GM19455 (cell line): ENCODE results near the gene RERE.
"Not testable (repeated sequence)": the region's sequence is repeated elsewhere in the genome, so short reads cannot be mapped to it uniquely, and the experiment has no call there.

Experiments used
- ATAC-seq: cut with Tn5 transposase; IDR thresholded peaks from one replicate; pipeline ENCODE4 v1.9.1; 2021; ENCODE audit not compliant: unreplicated experiment

Gene RERE

DNA sequence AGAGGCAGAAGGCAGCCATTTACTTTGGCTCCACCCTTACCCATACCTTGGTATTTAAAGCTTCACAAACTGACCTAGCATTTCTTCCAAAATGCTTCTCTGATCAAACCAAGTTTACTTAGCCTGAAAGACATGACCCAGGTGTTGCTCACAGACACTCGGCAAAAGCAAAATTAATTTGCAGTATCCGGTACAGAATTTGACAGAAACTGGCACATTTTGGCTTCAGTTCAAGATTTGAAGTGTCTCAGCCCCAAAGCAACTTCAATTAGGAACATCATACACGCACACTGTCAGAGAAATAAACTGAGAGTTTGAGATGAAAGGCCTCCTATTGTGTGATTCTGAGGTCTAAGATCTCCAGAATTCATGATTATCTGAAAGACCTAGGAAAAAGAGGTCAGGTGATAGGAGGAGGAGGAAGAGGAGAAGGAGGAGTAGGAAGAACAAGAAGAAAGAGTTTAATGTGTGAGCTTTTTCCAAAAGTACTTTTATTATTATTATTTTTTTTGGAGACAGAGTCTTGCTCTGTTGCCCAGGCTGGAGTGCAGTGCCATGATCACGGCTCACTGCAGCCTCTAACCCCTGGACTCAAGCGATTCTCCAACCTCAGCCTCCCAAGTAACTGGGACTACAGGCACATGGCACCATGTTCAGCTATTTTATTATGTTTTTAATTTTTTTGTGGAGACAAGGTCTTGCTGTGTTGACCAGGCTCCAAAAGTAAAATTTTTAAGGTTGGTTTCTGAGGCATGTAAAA lies 355.9 kb downstream of the RERE start:
- ATAC-seq: no peak

DNA sequence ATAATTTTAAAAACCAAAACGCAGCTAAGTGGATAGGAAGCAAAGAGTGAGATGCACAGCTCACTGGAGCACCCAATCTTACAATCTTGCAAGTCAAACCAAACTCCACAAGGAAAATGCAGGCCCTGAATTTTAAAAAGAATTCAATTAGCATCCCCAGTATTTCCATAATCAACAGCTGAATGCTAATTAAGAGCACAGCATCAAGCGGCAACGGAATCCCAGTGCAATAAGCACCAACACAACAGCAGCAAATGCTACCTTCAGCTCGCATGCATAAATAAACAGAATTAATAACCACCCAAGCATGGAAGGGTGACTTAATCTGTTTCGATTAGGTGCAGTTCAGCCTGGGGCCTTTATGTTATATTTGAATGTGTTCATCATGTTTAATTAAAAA lies 356.7 kb downstream of the RERE start:
- ATAC-seq: no peak

DNA sequence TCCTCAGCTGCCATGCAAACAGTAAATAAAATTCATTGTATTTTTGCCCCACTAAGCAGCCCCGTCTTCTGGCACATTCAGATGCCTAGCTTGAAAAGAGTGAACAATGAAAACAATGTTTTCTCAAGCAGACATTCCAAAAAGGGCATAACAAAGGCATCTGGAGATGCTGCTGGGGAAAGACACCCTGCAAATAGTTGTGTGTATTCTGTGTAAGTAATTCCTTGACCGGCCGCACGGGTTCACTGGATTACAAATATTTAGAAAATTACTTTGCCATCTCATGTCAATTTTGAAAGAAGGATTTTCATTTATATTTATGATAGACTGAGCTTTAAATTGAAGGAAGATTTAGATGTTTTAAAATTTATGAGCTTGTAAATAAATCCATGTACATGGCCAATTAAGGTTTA lies 357.3 kb downstream of the RERE start:
- no peak for ATAC-seq

DNA sequence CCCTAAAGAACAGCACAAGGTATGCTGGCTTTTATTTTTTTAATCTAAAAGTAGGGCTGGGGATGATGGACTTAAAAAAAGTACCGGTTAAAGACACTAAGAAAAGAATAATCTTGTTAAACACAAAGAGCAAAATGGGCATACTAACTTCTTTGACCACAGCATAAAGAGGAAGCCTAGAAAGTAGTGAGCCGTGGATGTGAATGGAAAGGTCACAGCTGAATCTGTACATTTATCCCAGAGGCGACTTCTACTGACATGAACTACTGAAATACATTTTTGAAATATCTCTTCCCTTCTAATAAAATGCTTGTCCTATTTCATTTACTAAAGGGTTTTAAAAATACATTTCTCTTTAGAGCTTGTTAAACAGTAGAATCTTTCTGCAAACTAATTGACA lies 358.8 kb downstream of the RERE start:
- no peak for ATAC-seq

DNA sequence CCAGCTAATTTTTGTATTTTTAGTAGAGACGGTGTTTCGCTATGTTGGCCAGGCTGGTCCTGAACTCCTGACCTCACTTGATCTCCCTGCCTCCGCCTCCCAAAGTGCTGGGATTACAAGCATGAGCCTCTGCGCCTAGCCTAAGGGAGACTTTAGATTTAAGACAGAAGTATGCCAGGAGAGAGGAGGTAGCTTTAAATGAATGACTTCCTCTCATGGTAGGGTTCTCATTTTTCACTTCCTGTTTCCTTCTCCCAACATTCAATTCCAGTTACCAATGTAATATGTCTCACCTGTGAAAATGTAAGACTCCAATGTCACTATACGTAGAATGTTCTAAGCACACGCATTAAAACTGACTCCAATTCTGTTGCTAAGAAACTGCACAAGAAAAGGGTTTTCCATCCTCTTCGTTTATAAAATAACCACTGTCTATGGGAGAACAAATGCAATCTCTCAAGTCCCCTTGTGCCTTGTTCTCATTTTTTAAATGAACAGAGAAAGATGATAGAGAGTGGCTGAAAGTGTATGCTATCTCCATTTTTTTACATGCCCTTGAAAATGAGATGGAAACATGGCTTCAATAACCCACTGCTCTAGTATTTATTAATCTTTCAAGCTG lies 359.6 kb downstream of the RERE start:
- no peak for ATAC-seq

DNA sequence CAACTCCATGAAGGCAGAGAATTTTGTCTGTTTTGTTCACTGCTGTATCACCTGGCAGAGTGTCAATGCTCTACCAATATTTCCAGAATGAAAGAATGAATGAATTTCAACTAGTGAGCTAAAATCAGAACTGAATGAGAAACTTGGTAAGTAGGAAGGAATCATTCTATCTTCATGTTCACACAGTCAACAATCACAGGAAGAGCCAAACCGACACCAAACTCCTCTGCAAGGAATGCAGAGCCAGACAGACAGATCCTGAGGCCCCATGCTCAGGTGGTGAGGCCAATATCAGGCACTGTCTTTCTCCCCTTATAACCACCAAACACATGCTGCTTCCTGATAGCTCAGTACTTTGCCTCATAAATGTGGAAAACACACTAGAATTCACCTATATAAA lies 360.4 kb downstream of the RERE start:
- no peak for ATAC-seq

DNA sequence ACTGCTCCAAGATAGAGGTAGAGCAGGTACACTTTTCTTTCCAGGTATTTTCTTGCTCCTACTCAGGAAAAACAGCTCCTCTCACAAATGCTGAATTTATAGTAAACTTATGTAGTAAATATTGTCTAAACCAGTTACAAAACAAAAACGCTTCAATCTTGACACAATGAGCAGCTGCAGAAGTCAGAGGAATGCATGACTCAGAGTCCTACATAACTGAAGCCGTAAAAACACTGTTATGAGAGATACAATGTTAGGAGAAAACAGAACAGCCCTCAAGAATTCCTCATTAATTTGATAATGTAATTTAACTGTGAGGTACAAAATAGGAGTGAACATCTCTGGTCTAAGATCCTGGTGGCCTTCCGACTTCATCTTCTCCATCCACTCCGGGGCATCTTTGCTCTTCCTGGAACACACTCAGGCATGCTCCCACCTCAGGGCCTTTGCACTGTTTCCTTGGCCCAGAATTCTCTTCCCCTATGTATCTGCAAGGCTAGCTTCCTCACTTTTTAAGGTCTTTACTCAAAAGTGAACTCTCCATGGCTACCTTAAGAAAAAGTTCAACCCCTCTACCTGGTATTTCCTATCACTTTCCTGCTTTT lies 361.0 kb downstream of the RERE start:
- ATAC-seq: no peak

DNA sequence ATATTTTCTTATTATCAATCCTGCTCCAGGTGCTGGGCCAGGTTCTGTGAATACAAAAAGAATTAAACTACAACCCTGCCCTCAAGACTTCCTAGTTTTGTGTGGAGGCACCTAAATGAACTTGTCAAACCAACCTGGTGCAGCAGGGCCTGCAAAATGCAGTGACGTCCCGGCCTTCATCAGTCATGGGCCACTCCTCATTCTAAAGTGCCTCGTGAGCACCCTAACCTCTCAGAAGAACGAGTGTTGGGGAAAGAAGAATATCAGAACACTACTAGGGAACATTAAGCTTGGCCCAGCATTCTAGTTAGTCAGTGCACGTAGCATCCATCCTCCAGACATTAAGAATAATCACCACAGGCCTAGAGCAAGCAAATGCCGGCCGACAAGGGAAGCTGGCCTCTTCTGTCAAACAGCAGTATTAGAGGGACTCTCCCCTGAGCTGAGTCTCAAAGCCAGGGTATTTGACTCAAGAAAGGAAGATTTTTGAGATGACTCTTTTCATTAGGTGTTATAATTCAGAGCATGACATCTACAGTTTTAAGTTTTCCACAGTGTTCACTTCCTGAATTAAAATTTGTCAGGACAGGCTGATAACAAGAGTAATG lies 361.6 kb downstream of the RERE start:
- no peak for ATAC-seq

DNA sequence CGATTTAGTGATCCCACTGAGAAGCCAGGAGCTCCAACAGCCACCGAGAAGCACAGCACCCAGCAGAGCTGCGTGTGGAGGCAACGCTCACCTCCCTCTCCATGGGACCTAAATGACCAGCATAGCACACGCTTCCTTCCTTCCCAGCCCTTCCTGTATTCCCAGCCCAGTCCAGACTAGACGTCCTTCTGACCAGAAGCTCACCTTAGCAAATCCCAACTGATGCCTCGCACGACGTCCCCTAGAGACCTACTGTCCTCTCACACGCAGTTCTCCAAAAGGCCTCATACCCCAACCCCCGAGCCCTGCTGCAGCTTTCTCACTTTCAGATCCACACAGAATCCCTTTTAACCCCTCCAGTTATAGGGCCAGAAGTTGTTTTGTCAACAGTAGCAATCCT lies 367.1 kb downstream of the RERE start:
- ATAC-seq: no peak

DNA sequence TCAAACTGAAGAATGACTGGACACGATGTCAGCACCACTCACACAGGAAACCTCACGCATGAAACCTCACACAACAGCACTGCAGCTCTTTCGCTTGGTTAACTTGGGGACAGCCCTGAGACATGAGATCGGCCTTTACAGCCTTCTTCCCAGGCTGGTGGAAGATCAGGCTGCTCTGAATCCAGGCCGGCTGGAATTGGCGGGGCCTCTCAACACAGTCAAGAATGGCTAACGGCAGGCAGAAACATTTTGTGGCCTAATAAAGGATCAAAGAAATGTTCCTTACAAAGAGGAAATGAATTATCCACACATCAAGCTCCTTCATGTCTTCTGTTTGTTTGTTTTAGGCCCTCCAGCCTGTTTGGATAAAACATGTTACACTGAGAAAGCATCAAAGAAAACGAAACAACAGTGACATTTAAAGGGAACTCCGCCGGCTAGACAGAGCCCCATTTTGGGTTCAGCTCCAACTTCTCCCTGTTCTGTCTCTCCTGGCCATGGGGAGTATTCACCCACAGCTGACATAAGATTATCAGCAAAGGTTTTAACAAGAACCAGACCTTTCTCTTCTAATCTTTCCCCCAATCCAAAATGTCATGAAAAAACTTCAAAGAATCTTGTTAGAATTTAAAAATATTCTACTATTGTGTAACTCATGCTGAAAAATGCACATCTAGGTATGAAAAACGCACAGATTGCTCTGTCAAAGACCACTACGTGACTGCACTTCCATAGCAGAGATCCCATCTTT lies 368.4 kb downstream of the RERE start:
- ATAC-seq: no peak

DNA sequence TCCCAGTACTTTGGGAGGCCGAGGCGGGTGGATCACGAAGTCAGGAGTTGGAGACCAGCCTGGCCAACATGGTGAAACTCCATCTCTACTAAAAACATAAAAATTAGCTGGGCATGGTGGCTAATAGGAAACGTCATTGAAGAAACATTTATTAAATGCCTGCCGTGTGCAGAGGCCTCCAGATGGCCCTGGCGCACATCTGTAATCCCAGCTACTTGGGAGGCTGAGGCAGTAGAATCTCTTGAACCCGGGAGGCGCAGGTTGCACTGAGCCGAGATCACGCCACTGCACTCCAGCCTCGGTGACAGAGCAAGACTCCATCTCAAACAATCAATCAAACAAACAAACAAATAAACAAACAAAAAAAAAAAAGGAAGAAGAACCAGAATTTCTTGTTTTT lies 368.9 kb downstream of the RERE start:
- not testable (repeated sequence) for ATAC-seq

DNA sequence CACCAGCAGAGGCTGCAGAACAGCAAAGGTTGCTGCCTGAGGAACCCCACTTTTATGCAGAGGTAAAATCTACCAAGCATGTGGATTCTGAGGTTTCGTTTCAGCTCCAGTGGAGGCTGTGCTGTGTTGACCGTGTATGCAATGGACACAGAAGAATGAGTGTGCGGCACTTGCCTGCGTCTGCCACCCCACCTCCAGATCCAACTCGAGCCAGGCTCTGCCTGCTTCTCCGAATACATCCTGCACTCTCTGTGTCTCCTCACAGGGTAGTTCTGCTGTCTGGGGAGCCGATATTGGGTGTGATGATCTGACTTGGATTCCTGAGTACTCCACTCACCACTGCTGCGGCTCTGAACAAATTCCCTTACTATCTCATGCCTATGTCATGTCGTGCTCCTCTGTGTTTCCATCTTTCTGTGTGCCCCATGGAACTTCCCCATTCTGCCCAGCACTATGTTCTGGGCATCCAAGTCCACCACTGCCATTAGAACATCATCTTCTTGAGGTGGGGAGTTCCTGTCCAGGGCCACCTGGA lies 369.8 kb downstream of the RERE start:
- ATAC-seq: no peak

DNA sequence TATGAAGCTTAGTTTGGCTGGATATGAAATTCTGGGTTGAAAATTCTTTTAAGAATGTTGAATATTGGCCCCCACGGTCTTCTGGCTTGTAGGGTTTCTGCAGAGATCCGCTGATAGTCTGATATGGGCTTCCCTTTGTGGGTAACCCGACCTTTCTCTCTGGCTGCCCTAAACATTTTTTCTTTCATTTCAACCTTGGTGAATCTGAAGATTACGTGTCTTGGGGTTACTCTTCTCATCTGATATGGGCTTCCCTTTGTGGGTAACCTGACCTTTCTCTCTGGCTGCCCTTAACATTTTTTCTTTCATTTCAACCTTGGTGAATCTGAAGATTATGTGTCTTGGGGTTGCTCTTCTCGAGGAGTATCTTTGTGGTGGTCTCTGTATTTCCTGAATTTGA lies 371.3 kb downstream of the RERE start:
- not testable (repeated sequence) for ATAC-seq

DNA sequence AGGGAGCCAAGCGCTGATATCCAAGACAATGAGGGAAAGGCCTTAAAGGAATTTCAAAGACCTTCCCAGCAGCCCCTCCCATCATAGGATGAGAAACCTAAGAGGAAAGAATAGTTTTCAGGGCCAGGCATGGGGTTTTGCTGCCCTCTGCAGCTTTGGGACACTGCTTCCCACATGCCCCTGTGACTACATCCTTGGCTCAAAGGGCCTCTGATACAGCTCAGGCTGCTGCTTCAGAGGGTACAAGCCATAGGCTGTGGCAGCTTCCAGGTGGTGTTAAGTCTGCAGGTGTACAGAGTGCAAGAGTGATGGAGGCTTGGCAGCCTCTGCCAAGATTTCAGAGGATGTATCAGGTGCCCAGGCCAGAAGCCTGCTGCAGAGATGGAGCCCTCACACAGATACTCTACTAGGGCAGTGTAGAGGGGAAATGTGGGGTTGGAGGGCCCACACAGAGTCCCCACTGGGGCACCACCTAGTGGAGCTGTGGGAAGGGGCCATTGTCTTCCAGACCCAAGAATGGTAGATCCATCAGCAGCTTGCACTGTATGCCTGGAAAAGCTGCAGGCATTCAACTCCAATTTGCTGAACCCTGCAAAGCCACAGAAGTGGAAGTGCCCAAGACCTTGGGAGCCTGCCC lies 373.8 kb downstream of the RERE start:
- ATAC-seq: no peak

DNA sequence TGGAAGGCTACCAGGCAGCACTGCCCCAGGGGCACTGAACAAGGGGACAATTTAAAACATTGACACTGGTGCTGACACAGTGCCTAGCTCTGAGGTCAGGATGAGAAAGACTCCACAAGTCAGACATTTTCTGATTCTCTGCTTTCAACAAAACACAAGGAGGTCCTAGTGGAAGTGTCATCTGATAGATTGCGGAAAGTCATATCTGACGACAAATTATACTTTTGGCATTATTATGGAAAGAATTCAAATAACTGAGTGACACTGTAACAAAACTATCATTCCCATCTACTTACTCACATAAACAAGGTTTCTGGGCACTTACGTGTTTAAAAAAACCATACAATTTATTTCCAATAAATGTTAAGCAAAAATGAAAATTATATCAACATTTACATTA lies 376.0 kb downstream of the RERE start:
- ATAC-seq: no peak

DNA sequence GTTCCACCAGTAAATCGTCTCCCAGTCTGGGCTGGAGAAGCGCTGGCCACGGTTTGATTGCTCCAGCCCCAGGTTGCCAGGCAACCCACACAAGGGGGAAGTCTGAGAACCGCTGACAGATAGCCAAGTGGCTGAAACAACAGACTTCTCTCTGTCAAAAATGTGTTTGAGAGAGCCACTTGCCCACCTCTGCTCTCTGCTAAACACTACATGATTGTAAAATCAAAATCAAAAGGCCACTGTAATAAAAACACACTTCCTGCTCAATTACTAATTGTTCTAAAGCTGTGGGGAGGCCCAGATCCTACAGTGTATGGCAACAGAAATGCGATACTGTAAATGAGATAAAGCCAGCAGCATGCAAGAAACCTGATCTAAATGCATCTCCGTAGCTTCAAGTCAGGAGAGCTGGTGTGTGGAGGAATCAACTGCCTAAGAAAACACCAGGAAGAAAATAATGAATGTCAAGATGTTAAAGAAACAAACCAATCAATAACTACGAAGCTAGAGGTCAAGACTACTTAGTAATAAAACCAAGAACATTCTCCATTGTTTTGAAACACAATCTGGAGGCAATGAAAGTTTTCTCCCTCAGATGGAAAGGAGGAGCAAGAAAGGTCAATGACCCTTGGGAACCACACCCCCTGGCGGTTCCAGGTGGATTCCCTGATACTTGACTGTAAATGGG lies 378.3 kb downstream of the RERE start:
- no peak for ATAC-seq

DNA sequence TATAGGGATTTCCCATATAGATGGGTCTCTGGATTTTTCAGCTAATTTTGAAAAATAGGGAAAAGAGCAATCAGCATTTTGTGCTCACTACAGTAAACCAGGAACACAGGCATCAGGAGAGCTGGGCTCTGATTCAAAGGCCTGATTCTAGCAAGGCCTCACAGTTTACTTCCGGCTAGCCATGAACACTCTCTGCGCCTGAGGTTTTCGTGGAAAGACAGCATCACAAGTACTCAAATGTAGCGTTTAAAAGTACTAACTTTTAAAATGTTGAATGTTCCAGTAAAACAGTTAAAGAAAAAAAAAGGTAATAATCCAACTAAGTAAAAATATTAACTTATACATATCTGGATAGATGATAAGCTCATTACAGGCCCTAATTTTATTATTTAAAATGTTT lies 379.0 kb downstream of the RERE start:
- ATAC-seq: no peak

DNA sequence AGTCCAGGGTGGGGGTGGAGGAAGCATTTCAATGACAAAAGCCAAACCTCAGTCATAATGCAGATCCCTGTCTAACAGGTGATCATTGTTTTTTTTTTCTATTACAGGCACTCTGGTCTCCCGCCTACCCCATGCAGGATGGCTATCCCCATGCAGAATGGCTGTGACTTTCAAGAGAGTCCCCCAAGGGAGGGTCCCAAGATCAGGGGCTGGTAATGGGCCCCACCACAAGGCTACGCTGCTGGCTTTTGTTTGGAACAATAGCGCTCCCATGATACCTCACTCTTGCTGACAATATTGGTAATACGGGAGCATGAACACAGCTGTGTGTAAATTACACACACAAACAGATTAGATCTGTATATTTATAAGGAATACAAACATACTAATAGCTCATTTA lies 380.1 kb downstream of the RERE start:
- no peak for ATAC-seq

DNA sequence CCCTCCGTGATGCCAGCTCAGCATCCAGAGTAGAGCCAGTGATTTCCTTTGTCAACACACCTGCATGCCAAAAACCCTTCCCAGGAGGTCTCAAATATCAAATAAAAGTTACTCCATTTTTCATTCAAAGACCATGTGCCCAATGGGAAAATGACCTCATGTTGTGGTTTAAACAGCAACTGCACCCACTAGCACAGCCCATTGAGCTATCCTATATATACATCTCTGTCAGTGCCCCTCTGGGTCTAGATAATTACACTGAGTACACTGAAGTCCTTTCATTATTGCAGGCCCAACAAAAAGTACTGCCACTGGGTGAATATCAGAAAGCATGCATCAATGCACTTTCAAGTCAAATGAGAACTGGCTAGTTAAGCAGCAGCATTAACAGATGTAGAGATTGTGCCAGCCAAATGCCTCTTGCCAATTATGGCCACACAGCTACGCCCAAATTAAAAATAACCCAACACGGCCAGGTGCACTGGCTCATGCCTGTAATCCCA lies 381.8 kb downstream of the RERE start:
- no peak for ATAC-seq

DNA sequence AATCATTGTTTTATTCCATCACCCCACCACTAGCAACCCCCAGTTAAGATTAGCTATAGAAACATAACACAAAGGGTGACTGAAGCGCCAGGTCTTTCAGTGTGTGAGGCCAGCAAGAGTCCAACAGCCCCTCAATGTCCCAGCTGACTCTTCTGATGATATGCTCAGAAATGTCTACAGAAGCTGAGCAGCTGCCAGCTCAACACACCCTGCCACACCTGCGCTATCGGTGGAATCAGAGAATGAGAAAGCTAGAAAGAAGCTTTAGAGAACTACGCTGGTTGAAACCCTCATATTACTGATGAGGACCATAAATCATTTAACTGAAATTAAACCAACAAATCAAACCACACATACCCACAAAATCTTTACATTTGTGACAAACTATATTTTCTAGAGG lies 383.3 kb downstream of the RERE start:
- ATAC-seq: no peak
